Spleen (tissue), 7 donors: ENCODE data around the gene UBXN1.

ENCODE experiments used
- CTCF ChIP-seq, 11 experiments: fragments of 200-600 bp in 7 of 11; fragments of 450-650 bp in 4 of 11; sonication (generic) in 4 of 11; IDR thresholded peaks in 8 of 11; conservative IDR thresholded peaks in 3 of 11; 1 replicate in 7 of 11; 2 replicates in 4 of 11; pipeline versions ENCODE4 v1.4.0 to v1.8.0; 2016 to 2021; ENCODE audit warnings: antibody characterized with exemption in 11 of 11, inconsistent platforms in 4 of 11, mild to moderate bottlenecking in 1 of 11
- POLR2A ChIP-seq, 3 donors: fragments of 450-650 bp; IDR thresholded peaks; one replicate each; pipeline ENCODE4 v1.5.1; 2017; ENCODE audit warnings: antibody characterized with exemption in 3 of 3, mild to moderate bottlenecking in 1 of 3
- donor health status: DM: no; HTN: no; CAD: no; lungs with moderate emphysema.
- donor health status: DM: no; HTN: no; CAD: no.
- donor health status: DM: no; HTN: no; CAD: no.

GRCh38 chr11:62666259-62666926 lies 12.5 kb downstream of the UBXN1 start:
- no peak for TF ChIP-seq CTCF (IDR thresholded peaks at IDR 0.05 in 8 of 11, conservative IDR thresholded peaks at IDR 0.05 in 3 of 11)
- no peak for TF ChIP-seq POLR2A (IDR thresholded peaks at IDR 0.05)
